ENCODE data around the gene CCDC83. TPM values are rescaled to one million over a fixed set of nuclear protein-coding genes. Genes with fewer than 3 reads are reported as not detected.

The CCDC83 gene
- total RNA-seq, 1 donor from 2014 or later, result not detected

- FAIRE-seq, result no peak
- Histone ChIP-seq H3K27me3 (ENCODE audit: control insufficient read depth, insufficient read depth, low read length) (no peaks in the 10 kb centered on the region), H3K4me3 (ENCODE audit: low read depth, low read length) (no peak overlapping the region), H3K36me3 (ENCODE audit: control insufficient read depth, insufficient read depth, low read length) (no peaks in the 10 kb centered on the region)
- no peak for TF ChIP-seq CTCF (IDR thresholded peaks at IDR 0.05; ENCODE audit: insufficient read depth, low read length, severe bottlenecking)
- DNase-seq (ENCODE audit: low read depth), result no peak
Observed at GRCh38 chr11:85930879-85931366, 75.7 kb downstream of the CCDC83 start.

- FAIRE-seq (no peak), DNase-seq (ENCODE audit: low read depth) (no peak)
- no peaks in the 10 kb centered on the region for H3K36me3 ChIP-seq (ENCODE audit: control insufficient read depth, insufficient read depth, low read length)
- TF ChIP-seq CTCF (IDR thresholded peaks at IDR 0.05; ENCODE audit: insufficient read depth, low read length, severe bottlenecking), result no peak
- H3K27me3 ChIP-seq (ENCODE audit: control insufficient read depth, insufficient read depth, low read length), result no peaks in the 10 kb centered on the region
- H3K4me3 ChIP-seq (ENCODE audit: low read depth, low read length), result no peak overlapping the region
Observed at GRCh38 chr11:85934596-85935169, 79.5 kb downstream of the CCDC83 start.

- Histone ChIP-seq H3K27me3 (ENCODE audit: control insufficient read depth, insufficient read depth, low read length) (no peaks in the 10 kb centered on the region), H3K4me3 (ENCODE audit: low read depth, low read length) (no peak overlapping the region), H3K36me3 (ENCODE audit: control insufficient read depth, insufficient read depth, low read length) (no peaks in the 10 kb centered on the region)
- no peak for DNase-seq (ENCODE audit: low read depth)
- FAIRE-seq, result no peak
- TF ChIP-seq CTCF (IDR thresholded peaks at IDR 0.05; ENCODE audit: insufficient read depth, low read length, severe bottlenecking), result no peak
Observed at GRCh38 chr11:85935751-85936150, 80.6 kb downstream of the CCDC83 start.

GRCh38 chr11:85937835-85938234 lies 82.7 kb downstream of the CCDC83 start:
- Histone ChIP-seq H3K27me3 (ENCODE audit: control insufficient read depth, insufficient read depth, low read length) (no peaks in the 10 kb centered on the region), H3K4me3 (ENCODE audit: low read depth, low read length) (no peak overlapping the region), H3K36me3 (ENCODE audit: control insufficient read depth, insufficient read depth, low read length) (no peaks in the 10 kb centered on the region)
- FAIRE-seq (no peak), DNase-seq (ENCODE audit: low read depth) (no peak)
- TF ChIP-seq CTCF (IDR thresholded peaks at IDR 0.05; ENCODE audit: insufficient read depth, low read length, severe bottlenecking), result no peak

- no peaks in the 10 kb centered on the region for H3K36me3 ChIP-seq (ENCODE audit: control insufficient read depth, insufficient read depth, low read length)
- H3K27me3 ChIP-seq (ENCODE audit: control insufficient read depth, insufficient read depth, low read length), result no peaks in the 10 kb centered on the region
- H3K4me3 ChIP-seq (ENCODE audit: low read depth, low read length), result no peak overlapping the region
- DNase-seq (ENCODE audit: low read depth), result no peak
- no peak for TF ChIP-seq CTCF (IDR thresholded peaks at IDR 0.05; ENCODE audit: insufficient read depth, low read length, severe bottlenecking)
- no peak for FAIRE-seq
Observed at GRCh38 chr11:85939099-85940015, 84.2 kb downstream of the CCDC83 start.
